Measurements from ENCODE around the gene TAAR1.
A peak's percentile ranks its signal among the peaks of the same experiment; 100 is the strongest.

GRCh38 chr6:132598473-132598872 is 60.5 kb downstream of the TAAR1 start:
- TF ChIP-seq POLR2A (IDR thresholded peaks at IDR 0.05; ENCODE audit: low read length) = no peak
- TF ChIP-seq RAD21 (conservative IDR thresholded peaks at IDR 0.05 in 1 of 2, IDR thresholded peaks at IDR 0.05 in 1 of 2) = no peak
- TF ChIP-seq NFE2L2 (conservative IDR thresholded peaks at IDR 0.05; ENCODE audit: low read length) = no peak
- TF ChIP-seq EP300 (IDR thresholded peaks at IDR 0.05) = no peak
- TF ChIP-seq USF2 (IDR thresholded peaks at IDR 0.05) = no peak
- TF ChIP-seq CTCF (IDR thresholded peaks at IDR 0.05) = peak; percentile 19; the same call in 1 of the 3 replicates
- TF ChIP-seq NR3C1 (IDR thresholded peaks at IDR 0.05) = no peak
- TF ChIP-seq POLR2AphosphoS2 (conservative IDR thresholded peaks at IDR 0.05; ENCODE audit: low read length) = no peak
- no peak for TF ChIP-seq PBX3 (IDR thresholded peaks at IDR 0.05)
- no peak for TF ChIP-seq RFX5 (IDR thresholded peaks at IDR 0.05)
